Activated CD4-positive, CD25-positive, alpha-beta regulatory T cell treated with anti-CD3 and anti-CD28 coated beads, Interleukin-2, amount 50 U/mL, for 72 hours (primary cell): ENCODE results near the gene PHACTR1.

Experiments
- DNase-seq: peaks from one replicate; pipeline ENCODE4 v3.0.0; 2021

PHACTR1 gene

DNA sequence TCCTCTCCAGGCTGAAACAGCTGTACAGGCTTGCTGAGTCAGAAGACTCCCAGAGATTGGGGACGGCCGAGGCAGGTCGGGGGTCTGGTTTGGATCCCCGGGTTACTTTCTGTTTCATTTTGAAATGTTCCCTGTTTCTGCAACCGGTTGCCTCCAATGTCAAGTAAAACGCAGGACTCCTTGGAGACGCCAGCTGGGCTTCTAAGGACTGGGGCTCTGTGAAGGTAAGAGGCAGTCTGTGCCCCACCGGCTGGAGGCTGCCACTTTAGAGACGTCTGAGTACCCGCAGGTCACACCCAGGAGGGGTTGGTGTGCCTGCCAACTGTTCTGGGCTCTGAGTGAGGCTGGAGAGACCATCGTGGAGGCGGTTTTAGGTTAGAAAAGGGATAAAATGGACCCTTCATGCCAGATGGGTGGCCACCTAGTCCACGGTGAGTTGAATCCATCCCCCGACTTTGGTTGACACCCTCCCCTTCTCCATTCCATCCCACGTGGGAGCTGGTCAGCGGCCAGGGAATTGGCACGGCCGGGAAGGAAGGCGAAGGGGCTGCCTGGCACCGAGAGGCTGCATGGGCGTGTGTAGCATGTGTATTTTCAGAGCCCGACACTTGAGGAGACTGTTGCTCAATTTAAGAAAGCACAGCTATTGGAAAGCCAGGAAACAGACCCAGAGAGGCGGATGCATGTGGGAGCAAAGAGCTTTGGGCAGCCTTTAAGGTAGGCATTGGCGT, 240.9 kb downstream of the PHACTR1 start:
- DNase-seq: no peak

DNA sequence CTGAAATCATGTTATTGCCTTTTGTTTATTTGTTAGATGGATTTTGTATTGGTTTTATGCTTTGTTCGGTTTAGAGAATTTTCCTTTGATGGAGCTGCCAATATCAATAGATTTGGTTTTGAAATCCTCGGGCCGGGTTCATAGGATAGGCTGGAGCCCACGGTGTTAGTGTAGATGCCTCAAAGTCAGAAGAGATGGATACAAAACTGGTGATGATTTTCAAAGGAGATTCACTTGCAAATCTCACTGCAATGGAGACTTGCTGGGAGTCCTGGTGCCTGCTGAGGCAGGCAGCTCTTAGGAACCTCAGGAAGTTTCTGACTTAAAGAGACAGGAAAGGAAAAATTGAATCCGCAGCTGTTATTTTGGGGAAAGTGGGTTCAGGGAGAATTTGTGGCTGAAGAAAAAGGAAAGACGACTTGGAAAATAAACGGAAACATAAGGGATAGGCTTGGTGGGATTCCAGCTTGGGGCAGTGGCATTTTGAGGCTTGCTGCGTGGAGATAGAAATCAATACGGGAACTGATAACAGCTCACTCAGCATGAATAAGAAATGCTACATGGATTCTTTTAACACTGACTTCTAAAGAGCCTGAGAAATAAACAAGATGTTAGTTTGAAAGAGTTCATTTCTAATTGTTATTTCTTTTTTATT, 241.6 kb downstream of the PHACTR1 start:
- DNase-seq: no peak

DNA sequence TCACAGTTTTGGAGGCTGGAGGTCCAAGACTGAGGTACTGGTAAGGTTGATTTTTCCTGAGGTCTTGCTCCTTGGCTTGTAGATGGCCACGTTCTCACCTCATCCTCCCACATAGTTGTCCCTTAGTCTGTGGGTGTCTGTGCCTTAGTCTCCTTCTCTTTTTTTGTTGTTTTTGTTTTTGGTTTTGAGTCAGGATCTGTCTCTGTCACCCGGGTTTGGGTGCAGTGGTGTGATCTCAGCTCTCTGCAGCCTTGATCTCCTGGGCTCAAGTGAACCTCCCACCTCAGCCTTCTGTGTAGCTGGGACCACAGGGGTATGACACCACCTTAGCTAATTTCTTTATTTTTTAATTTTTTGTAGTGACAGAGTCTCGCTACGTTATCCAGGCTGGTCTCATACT, 245.2 kb downstream of the PHACTR1 start:
- no peak for DNase-seq

DNA sequence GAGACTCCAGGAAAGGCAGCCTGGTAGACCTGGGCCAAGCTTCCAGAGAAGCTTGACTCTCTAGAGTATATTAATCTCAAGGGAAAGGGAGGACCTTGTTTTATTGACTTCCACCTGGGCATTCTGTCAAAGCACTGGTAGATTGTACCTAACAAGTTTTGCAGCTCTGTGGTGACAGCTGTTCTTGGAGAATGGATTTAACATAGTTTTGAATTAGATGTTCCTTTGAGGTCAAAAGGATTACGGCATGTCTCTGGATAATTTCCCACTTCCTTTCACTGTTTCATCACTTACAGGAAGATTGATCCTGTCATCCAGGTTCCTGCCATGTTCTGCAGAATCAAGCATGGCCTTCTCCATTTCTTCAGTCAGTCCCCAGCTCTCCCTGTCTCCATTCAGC, 246.0 kb downstream of the PHACTR1 start:
- no peak for DNase-seq

GRCh38 chr6:12962987-12963386, 246.4 kb downstream of the PHACTR1 start:
- DNase-seq: no peak

- DNase-seq: no peak
Observed at GRCh38 chr6:12963567-12963966, 247.0 kb downstream of the PHACTR1 start.

GRCh38 chr6:12967686-12968085, 251.1 kb downstream of the PHACTR1 start:
- no peak for DNase-seq

DNA sequence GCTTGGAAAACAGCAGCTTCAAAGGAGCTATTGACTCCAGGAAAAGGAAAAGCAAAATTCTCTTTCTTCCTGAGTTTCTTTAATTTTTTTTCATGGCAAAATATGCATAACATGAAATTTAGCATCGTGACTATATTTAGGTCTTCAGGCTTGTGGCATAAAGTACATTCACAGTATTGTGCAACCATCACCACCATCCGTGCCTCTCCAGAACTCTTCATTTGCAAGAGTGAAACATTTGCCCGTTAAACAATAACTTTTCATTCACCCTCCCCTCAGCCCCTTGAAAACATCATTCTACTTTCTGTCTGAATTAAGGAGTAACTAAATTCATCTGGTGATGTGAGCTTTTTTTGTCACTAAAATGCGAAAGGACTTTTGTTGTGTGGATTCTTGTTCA, 251.7 kb downstream of the PHACTR1 start:
- DNase-seq: no peak

DNA sequence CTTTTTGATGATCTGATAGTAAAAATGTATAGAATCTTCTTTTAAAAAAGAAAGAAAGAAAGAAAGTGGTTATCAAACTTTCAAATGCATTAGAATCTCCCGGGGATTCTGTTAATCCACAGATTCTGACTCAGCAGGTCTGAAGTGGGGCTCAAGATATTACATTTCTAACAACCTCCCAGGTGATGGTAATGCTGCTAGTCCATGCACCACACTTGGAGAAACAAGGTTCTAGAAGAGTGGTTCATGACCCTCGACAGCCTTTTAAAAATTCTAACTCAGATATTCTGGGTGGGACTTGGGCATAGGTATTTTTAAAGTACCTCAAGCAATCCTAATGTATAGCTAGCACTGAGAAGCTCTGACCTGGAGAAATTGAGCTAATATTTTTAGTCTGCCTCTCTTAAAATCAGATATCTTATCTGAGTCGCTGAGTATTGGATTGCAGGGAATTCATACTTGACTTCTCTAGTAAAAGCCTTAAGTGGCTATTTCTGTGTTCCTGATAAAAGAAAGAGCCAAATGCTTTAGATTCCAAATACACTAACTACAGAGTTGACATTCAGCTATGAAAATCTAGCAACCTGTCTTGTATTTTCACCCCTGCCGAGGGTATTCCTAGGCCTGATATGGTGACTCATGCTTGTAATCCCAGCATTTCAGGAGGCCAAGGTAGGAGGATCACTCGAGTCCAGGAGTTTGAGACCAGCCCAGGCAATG, 252.4 kb downstream of the PHACTR1 start:
- DNase-seq: no peak

DNA sequence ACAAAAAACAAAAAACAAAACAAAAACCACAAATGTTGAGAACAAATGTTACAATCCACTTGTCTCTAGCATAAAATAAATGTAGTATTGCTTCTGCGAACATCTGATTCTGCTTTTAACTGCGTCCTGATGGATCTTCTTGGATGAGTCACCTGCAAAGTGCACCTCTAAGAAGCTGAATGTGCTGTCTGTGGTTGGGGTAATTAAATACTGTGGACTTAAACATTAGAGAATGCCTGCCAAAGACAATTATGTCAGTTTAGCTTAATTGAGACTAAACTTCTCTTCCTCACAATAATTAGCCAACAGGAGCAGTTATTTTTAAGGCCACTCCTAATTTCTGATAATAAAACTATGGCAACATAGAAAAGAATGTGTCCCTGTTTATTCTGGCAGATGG, 253.4 kb downstream of the PHACTR1 start:
- no peak for DNase-seq

GRCh38 chr6:12973386-12973785, 256.8 kb downstream of the PHACTR1 start:
- no peak for DNase-seq

GRCh38 chr6:12974551-12974950, 258.0 kb downstream of the PHACTR1 start:
- no peak for DNase-seq

- no peak for DNase-seq
Observed at GRCh38 chr6:12976366-12976765, 259.8 kb downstream of the PHACTR1 start.

DNA sequence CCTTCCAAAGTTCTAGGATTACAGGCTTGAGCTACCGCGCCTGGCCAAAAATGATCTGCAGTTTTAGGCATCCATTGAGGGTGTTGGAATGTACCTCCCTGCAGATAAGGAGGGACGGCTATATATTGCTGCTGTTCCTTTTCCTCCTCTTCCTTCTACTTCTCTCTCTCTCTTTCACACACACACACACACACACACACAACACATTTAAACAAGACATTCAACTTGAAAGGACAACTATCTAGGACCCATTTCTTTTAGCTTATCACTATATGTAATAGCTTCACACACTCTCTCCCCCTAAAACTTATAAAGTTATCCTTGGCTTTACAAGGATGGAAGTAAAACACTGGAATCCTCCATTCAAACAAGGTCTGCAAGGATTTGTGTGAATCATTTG, 260.6 kb downstream of the PHACTR1 start:
- no peak for DNase-seq

- DNase-seq: no peak
Observed at GRCh38 chr6:12977806-12978205, 261.2 kb downstream of the PHACTR1 start.

DNA sequence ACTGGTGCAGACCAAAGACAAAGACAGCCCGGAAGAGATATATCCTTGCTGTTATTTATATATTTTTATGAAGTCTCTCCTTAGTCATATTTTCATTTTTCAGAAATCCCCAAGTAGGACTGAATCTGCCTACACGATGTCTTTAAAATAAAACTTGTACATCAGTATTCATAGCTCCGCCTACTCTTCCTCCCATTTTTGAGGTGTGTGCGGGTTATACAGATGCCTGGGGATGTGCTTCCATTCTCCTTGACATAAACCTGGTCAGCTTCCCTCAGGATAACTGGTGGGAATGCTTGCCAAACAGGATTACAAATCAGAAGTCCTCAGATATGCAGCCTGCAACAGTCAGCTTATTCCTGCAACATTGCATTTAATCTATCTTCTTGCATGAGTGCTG, 264.2 kb downstream of the PHACTR1 start:
- DNase-seq: no peak

DNA sequence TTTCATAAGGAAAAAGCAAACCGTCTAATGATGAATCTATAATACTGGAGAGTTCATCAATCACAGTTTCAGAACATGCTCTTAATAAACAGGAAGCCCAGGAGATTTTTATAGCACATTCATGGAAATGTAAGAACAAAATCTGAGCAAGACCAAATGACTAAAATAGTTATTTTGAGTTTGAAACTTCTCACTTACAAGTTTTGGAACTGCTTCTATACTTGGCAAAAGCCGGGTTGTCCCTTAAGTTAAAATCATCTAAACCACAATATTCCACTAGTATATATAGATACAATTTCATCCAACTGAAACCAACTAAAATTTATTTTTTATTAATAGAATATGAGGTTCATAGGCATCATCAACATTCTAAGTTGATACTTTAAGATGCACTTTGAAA, 268.2 kb downstream of the PHACTR1 start:
- DNase-seq: no peak

DNA sequence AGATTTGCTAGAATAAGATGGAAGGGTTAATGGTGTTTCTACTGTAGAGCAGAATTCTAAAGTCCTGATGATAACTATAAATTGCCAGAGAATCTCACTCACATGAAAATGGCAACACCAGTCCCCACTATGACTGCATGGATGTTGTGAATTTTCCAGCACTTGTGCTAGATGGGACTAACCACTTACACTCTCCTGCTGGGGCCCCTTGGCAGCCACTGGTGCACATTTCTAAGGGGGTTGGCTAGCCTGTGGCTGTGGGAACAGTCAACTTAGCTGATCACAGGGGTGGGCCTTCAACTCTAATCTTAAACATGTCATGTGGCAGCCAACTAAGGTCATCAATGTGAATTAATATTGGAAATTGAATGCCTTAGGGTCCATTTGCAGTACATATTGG, 271.2 kb downstream of the PHACTR1 start:
- no peak for DNase-seq

DNA sequence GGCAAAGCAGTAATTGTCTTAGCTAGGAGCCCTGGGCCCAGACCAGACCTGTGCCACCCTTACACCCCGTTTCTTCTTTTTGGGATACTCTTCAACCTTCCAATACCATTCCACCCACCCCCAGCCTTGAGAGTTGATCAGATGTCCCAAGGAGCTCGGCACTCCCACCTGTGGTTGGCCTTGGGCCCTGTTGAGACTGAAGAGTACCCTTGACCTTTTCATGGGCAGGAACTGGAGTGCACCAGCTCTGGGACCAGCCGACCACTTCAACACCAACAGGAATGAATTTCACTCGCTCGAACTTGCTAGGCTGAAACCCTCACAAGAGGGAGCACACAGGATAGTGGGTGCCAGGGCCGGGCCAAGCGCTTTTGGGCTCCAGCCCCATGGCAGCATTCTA, 273.6 kb downstream of the PHACTR1 start:
- no peak for DNase-seq

- DNase-seq: no peak
Observed at GRCh38 chr6:12991435-12991834, 274.9 kb downstream of the PHACTR1 start.

- no peak for DNase-seq
Observed at GRCh38 chr6:12992770-12993169, 276.2 kb downstream of the PHACTR1 start.

- DNase-seq: no peak
Observed at GRCh38 chr6:12993283-12993898, 276.8 kb downstream of the PHACTR1 start.

GRCh38 chr6:12995419-12995818, 278.9 kb downstream of the PHACTR1 start:
- no peak for DNase-seq

DNA sequence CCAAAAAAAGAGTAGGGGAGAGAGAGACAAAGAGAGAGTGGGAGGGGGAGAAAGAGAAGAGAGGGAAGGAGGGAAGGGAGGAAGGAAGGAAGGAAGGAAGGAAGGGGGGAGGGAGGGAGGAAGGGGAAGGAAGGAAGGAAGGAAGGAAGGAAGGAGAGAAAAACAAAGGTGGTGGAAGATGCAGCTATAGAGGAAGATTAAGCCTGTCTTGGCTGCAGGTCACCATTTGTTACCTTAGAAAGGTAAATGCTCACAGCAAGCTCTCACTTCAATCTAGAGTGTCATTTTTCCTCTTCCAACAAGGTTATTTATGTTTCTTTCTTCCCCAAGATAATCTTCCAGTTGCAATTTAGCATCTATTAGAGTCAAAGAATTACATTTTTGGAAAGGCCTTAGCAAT, 284.0 kb downstream of the PHACTR1 start:
- DNase-seq: no peak
